Suprapubic skin (tissue), 4 donors: ENCODE measurements around the gene GLTPD2.

Experiments used
- EP300 ChIP-seq: sonication (generic); formaldehyde crosslinking; IDR thresholded peaks from one replicate; pipeline ENCODE4 v1.6.1; 2017; ENCODE audit warnings: antibody characterized with exemption
- POLR2A ChIP-seq, 2 donors: fragments of 450-650 bp; IDR thresholded peaks; one replicate each; pipeline ENCODE4 v1.6.1; 2017; ENCODE audit warnings: antibody characterized with exemption in 2 of 2, mild to moderate bottlenecking in 2 of 2, moderate library complexity in 2 of 2
- POLR2AphosphoS5 ChIP-seq, 3 donors: sonication (generic); formaldehyde crosslinking; IDR thresholded peaks; one replicate each; pipeline ENCODE4 v1.6.1; 2017; ENCODE audit warnings: antibody characterized with exemption in 3 of 3
- TF ChIP-seq, protein P1 (sequence below), 2 donors: fragments of 200-600 bp in 1 of 2; fragments of 450-650 bp in 1 of 2; sonication (generic) in 1 of 2; IDR thresholded peaks; one replicate each; pipeline ENCODE4 v1.5.1; 2016 to 2019; ENCODE audit warnings: antibody characterized with exemption in 2 of 2, mild to moderate bottlenecking in 1 of 2, moderate library complexity in 1 of 2

DNA sequence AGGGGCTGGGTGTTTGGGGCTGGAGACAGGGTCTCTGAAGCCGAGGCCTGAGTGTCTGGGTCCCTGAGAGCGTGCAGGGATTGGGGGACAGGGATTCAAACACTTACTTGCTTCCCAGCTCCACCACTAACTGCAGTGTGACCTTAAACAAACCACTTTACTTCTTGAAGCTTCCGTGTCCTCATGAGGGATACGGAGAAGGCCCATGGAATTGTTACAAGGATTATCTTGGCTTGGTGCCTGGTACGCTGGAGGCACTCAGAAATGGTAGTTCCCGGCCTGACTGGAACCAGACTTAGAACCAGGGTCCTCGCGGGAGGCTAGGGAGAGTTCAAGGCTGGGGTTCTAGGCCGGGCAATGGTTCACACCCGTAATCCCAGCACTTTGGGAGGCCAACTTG is 46.1 kb upstream of the GLTPD2 start:
- TF ChIP-seq, protein P1, sequence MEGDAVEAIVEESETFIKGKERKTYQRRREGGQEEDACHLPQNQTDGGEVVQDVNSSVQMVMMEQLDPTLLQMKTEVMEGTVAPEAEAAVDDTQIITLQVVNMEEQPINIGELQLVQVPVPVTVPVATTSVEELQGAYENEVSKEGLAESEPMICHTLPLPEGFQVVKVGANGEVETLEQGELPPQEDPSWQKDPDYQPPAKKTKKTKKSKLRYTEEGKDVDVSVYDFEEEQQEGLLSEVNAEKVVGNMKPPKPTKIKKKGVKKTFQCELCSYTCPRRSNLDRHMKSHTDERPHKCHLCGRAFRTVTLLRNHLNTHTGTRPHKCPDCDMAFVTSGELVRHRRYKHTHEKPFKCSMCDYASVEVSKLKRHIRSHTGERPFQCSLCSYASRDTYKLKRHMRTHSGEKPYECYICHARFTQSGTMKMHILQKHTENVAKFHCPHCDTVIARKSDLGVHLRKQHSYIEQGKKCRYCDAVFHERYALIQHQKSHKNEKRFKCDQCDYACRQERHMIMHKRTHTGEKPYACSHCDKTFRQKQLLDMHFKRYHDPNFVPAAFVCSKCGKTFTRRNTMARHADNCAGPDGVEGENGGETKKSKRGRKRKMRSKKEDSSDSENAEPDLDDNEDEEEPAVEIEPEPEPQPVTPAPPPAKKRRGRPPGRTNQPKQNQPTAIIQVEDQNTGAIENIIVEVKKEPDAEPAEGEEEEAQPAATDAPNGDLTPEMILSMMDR (IDR thresholded peaks at IDR 0.05) = no peak
- no peak for TF ChIP-seq POLR2A (IDR thresholded peaks at IDR 0.05)
- no peak for TF ChIP-seq EP300
- TF ChIP-seq POLR2AphosphoS5 (IDR thresholded peaks at IDR 0.05) = no peak
